KOPT-K1 (cell line): Measurements from ENCODE around the gene STRIP1.

Experiments used
- H3K27ac ChIP-seq: fragments of 200-600 bp; sonication (generic); 2 replicates; pipeline ENCODE4 v1.5.1; 2016; ENCODE audit warnings: antibody characterized with exemption, mild to moderate bottlenecking, low read depth, low read length; ENCODE audit not compliant: poor library complexity, severe bottlenecking
- H3K36me3 ChIP-seq: fragments of 200-600 bp; sonication (generic); 2 replicates; pipeline ENCODE4 v1.5.1; 2017; ENCODE audit warnings: antibody characterized with exemption, mild to moderate bottlenecking, low read length, moderate library complexity; ENCODE audit not compliant: insufficient read depth
- H3K9me3 ChIP-seq: fragments of 200-600 bp; sonication (generic); 2 replicates; pipeline ENCODE4 v1.5.1; 2017; ENCODE audit warnings: antibody characterized with exemption, low read length, mild to moderate bottlenecking; ENCODE audit not compliant: insufficient read depth, poor library complexity, severe bottlenecking

STRIP1 gene

GRCh38 chr1:110053552-110054428 lies 19.4 kb downstream of the STRIP1 start:
- Histone ChIP-seq H3K27ac (no peak overlapping the region), H3K36me3 (peaks cover 100% of the 10 kb centered on the region), H3K9me3 (no peaks in the 10 kb centered on the region)

- peaks cover 89% of the 10 kb centered on the region for H3K36me3 ChIP-seq
These were observed 21.3 kb downstream of the STRIP1 start for GRCh38 chr1:110055493-110056284.

GRCh38 chr1:110056285-110056683 lies 21.9 kb downstream of the STRIP1 start:
- Histone ChIP-seq H3K36me3 (peaks cover 86% of the 10 kb centered on the region), H3K27ac (no peak overlapping the region), H3K9me3 (no peaks in the 10 kb centered on the region)

More at GRCh38 chr1:110055493-110056284, 21.3 kb downstream of the STRIP1 start:
- Histone ChIP-seq H3K27ac (no peak overlapping the region), H3K9me3 (no peaks in the 10 kb centered on the region)

- H3K9me3 ChIP-seq = no peaks in the 10 kb centered on the region
- H3K36me3 ChIP-seq = peaks cover 85% of the 10 kb centered on the region
- H3K27ac ChIP-seq = no peak overlapping the region
These were observed 22.4 kb downstream of the STRIP1 start for GRCh38 chr1:110056776-110057175.

GRCh38 chr1:110057963-110058518 lies 23.6 kb downstream of the STRIP1 start:
- H3K36me3 ChIP-seq = peaks cover 82% of the 10 kb centered on the region
- H3K9me3 ChIP-seq = no peaks in the 10 kb centered on the region
- no peak overlapping the region for H3K27ac ChIP-seq

- no peak overlapping the region for H3K27ac ChIP-seq
- H3K36me3 ChIP-seq = peaks cover 77% of the 10 kb centered on the region
- H3K9me3 ChIP-seq = no peaks in the 10 kb centered on the region
These were observed 24.2 kb downstream of the STRIP1 start for GRCh38 chr1:110058591-110058990.

GRCh38 chr1:110059133-110059863 lies 24.9 kb downstream of the STRIP1 start:
- H3K36me3 ChIP-seq = peaks cover 70% of the 10 kb centered on the region
- no peaks in the 10 kb centered on the region for H3K9me3 ChIP-seq
- H3K27ac ChIP-seq = no peak overlapping the region

- no peaks in the 10 kb centered on the region for H3K9me3 ChIP-seq
- no peak overlapping the region for H3K27ac ChIP-seq
- peaks cover 62% of the 10 kb centered on the region for H3K36me3 ChIP-seq
These were observed 25.7 kb downstream of the STRIP1 start for GRCh38 chr1:110060034-110060661.

- H3K27ac ChIP-seq = no peak overlapping the region
- H3K36me3 ChIP-seq = peaks cover 57% of the 10 kb centered on the region
- H3K9me3 ChIP-seq = no peaks in the 10 kb centered on the region
These were observed 26.2 kb downstream of the STRIP1 start for GRCh38 chr1:110060662-110061060.

- H3K27ac ChIP-seq = no peak overlapping the region
- H3K36me3 ChIP-seq = peaks cover 50% of the 10 kb centered on the region
- no peaks in the 10 kb centered on the region for H3K9me3 ChIP-seq
These were observed 26.9 kb downstream of the STRIP1 start for GRCh38 chr1:110061341-110061740.

GRCh38 chr1:110062612-110063011 lies 28.2 kb downstream of the STRIP1 start:
- Histone ChIP-seq H3K27ac (no peak overlapping the region), H3K36me3 (peaks cover 37% of the 10 kb centered on the region), H3K9me3 (no peaks in the 10 kb centered on the region)

- Histone ChIP-seq H3K27ac (no peak overlapping the region), H3K9me3 (no peaks in the 10 kb centered on the region), H3K36me3 (peaks cover 25% of the 10 kb centered on the region)
These were observed 29.4 kb downstream of the STRIP1 start for GRCh38 chr1:110063781-110064180.

GRCh38 chr1:110064576-110065337 lies 30.3 kb downstream of the STRIP1 start:
- Histone ChIP-seq H3K27ac (no peak overlapping the region), H3K9me3 (no peaks in the 10 kb centered on the region), H3K36me3 (peaks cover 23% of the 10 kb centered on the region; the same call in 1 of the 2 replicates)

- H3K36me3 ChIP-seq = peaks cover 17% of the 10 kb centered on the region; the same call in 1 of the 2 replicates
- no peak overlapping the region for H3K27ac ChIP-seq
- no peaks in the 10 kb centered on the region for H3K9me3 ChIP-seq
These were observed 31.4 kb downstream of the STRIP1 start for GRCh38 chr1:110065841-110066240.
